Smooth muscle cell of the brain vasculature (primary cell): ENCODE measurements around the gene OR5M8.

ENCODE experiments used
- DNase-seq: peaks from one replicate; pipeline ENCODE4 v3.0.0-alpha.2; 2012; ENCODE audit warnings: low read depth, low spot score

OR5M8 gene

GRCh38 chr11:56491270-56491669, at the start of gene OR5M8:
TSS of gene OR5M8 (minus strand) at chr11:56491370. CDS start at chr11:56491370, 0 bp downstream.
- no peak for DNase-seq

GRCh38 chr11:56533054-56533740, 42.0 kb upstream of the OR5M8 start:
- DNase-seq: no peak

- DNase-seq: no peak
These were observed 40.7 kb upstream of the OR5M8 start for GRCh38 chr11:56531856-56532255.

- no peak for DNase-seq
These were observed 30.8 kb upstream of the OR5M8 start for GRCh38 chr11:56522008-56522407.

- no peak for DNase-seq
These were observed 22.1 kb upstream of the OR5M8 start for GRCh38 chr11:56513280-56513679.

GRCh38 chr11:56509439-56509838, 18.3 kb upstream of the OR5M8 start:
- no peak for DNase-seq

GRCh38 chr11:56497010-56497409, 5.8 kb upstream of the OR5M8 start:
- DNase-seq: no peak

- DNase-seq: no peak
These were observed 3.9 kb upstream of the OR5M8 start for GRCh38 chr11:56495117-56495516.

- no peak for DNase-seq
These were observed 4.4 kb downstream of the OR5M8 start for GRCh38 chr11:56486801-56487200.

- DNase-seq: no peak
These were observed 16.4 kb downstream of the OR5M8 start for GRCh38 chr11:56474729-56475235.

GRCh38 chr11:56473252-56473651, 17.9 kb downstream of the OR5M8 start, which contains the start of gene OR5M3:
TSS of gene OR5M3 (minus strand) at chr11:56473352. CDS start at chr11:56470497, 2,855 bp downstream.
- DNase-seq: no peak

- no peak for DNase-seq
These were observed 34.1 kb downstream of the OR5M8 start for GRCh38 chr11:56457076-56457475.

GRCh38 chr11:56453521-56453920, 37.6 kb downstream of the OR5M8 start:
- no peak for DNase-seq
